ENCODE data around the gene SDK1. TPM values are rescaled to one million over a fixed set of nuclear protein-coding genes. Genes with fewer than 3 reads are reported as not detected.

The SDK1 gene
- total RNA-seq, 4 donors from 2014 or later = 2.0 to 9.3 (median 3.8) TPM

DNA sequence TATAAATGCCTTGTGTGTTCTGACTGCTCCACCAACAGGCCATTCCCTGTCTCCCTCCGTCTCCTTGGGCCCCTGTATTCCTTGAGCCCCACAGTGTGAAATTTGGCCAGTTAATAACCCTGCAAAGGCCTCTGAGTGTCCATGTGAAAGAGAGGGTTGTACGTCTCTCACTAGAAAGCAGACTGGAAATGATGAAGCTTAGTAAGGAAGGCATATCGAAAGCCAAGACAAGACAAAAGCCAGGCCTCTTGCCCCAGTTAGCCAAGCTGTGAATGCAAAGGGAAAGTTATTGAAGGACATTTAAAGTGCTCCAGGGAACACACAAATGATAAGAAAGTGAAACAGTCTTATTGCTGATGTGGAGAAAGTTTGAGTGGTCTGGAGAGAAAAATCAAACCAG, 680.2 kb downstream of the SDK1 start:
- intact Hi-C loops (cut with DNase I) = no loop called here
- Histone ChIP-seq H3K36me3 (no peaks in the 10 kb centered on the region), H3K27ac (no peak overlapping the region), H3K9me3 (no peaks in the 10 kb centered on the region), H3K4me1 (no peaks in the 10 kb centered on the region), H3K27me3 (no peaks in the 10 kb centered on the region), H3K4me3 (no peak overlapping the region)
- 91 to 92% methylated on average over 3 of the region's 3 CpGs for WGBS, 2 donors
- no peak for DNase-seq
- TF ChIP-seq, protein P1, sequence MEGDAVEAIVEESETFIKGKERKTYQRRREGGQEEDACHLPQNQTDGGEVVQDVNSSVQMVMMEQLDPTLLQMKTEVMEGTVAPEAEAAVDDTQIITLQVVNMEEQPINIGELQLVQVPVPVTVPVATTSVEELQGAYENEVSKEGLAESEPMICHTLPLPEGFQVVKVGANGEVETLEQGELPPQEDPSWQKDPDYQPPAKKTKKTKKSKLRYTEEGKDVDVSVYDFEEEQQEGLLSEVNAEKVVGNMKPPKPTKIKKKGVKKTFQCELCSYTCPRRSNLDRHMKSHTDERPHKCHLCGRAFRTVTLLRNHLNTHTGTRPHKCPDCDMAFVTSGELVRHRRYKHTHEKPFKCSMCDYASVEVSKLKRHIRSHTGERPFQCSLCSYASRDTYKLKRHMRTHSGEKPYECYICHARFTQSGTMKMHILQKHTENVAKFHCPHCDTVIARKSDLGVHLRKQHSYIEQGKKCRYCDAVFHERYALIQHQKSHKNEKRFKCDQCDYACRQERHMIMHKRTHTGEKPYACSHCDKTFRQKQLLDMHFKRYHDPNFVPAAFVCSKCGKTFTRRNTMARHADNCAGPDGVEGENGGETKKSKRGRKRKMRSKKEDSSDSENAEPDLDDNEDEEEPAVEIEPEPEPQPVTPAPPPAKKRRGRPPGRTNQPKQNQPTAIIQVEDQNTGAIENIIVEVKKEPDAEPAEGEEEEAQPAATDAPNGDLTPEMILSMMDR (IDR thresholded peaks at IDR 0.05) = no peak
- TF ChIP-seq POLR2A (IDR thresholded peaks at IDR 0.05) = no peak

DNA sequence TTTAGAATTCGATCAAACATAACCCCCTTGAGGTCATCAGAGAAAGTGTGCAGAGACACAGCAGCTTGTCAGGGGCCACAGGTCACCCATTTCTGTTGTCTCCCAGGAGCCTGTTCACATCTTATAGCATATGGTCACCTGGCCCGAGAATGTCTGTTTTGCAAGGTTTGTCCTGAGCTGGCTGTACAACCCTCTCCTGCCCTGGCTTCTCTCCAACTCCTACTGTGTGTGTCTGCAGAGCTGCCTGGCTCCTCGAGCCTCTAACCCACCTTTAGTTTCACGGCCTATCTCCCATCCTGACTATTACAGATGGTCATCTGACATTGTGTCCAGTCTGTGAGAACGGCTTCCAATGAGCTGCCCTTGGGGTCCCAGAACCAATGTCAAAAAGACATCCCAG, 683.4 kb downstream of the SDK1 start:
- no peak for TF ChIP-seq POLR2A (IDR thresholded peaks at IDR 0.05)
- TF ChIP-seq, protein P1 (IDR thresholded peaks at IDR 0.05) = no peak
- Histone ChIP-seq H3K9me3 (no peaks in the 10 kb centered on the region), H3K4me1 (no peaks in the 10 kb centered on the region), H3K36me3 (no peaks in the 10 kb centered on the region), H3K27me3 (no peaks in the 10 kb centered on the region), H3K4me3 (no peak overlapping the region), H3K27ac (no peak overlapping the region)
- DNase-seq = no peak
- 82 to 86% methylated on average over 5 of the region's 5 CpGs for WGBS, 2 donors
- intact Hi-C loops (cut with DNase I) = no loop called here

DNA sequence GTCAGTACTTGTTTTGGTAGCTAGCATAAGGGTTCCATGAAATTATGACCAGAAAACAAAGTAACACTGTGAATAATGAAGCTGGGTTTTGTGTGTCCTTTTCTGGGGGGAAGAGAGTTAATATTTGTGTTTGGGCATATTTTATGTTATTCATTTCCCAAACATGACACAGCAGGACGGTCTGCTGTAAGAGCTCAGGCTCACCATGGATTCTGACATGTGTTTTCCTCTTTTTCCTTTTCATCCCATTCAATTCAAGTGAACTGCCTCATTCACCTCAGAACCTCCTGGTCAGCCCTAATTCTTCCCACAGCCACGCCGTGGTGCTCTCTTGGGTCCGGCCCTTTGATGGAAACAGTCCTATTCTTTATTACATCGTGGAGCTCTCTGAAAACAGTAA, 685.9 kb downstream of the SDK1 start:
- intact Hi-C loops (cut with DNase I) = no loop called here
- no peaks in the 10 kb centered on the region for H3K27me3 ChIP-seq

DNA sequence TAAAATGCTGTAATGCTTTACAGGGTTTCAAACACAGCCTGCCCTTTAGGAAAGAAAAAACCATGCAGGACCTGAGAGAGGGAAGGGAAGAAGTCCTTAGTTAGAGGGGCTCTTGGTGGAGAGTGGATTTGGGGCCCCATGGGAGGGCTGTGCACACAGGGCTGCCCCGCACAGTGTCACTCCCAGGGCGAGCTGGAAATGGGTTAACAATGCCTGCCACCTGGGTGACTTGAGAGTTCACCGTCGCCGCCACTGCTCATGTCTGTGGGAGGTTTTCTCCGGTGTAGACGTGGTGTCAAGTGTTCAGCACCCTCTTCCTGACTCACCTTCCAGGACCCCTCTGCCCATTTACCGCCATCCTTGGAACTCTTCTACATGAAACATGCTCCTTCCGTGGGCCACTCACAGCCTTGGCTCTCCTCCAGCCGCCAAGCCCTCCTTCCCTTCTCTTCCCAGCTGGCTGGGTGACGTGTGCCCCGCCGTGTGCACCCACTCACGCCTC, 686.4 kb downstream of the SDK1 start:
- H3K9me3 ChIP-seq = no peaks in the 10 kb centered on the region
- TF ChIP-seq, protein P1 (IDR thresholded peaks at IDR 0.05) = no peak
- no peak for TF ChIP-seq POLR2A (IDR thresholded peaks at IDR 0.05)
- H3K36me3 ChIP-seq = no peaks in the 10 kb centered on the region
- intact Hi-C loops (cut with DNase I) = no loop called here
- H3K4me3 ChIP-seq = no peak overlapping the region
- no peaks in the 10 kb centered on the region for H3K27me3 ChIP-seq
- no peak for DNase-seq
- H3K27ac ChIP-seq = no peak overlapping the region
- WGBS, 2 donors = 69 to 90% methylated on average over 14 of the region's 14 CpGs
- H3K4me1 ChIP-seq = no peaks in the 10 kb centered on the region

More for the DNA sequence above, 685.9 kb downstream of the SDK1 start:
- 73 to 75% methylated on average over 5 of the region's 5 CpGs for WGBS, 2 donors
- no peaks in the 10 kb centered on the region for H3K36me3 ChIP-seq
- H3K4me3 ChIP-seq = no peak overlapping the region
- no peaks in the 10 kb centered on the region for H3K4me1 ChIP-seq
- TF ChIP-seq, protein P1 (IDR thresholded peaks at IDR 0.05) = no peak
- no peak for TF ChIP-seq POLR2A (IDR thresholded peaks at IDR 0.05)
- DNase-seq = no peak
- no peaks in the 10 kb centered on the region for H3K9me3 ChIP-seq
- no peak overlapping the region for H3K27ac ChIP-seq

DNA sequence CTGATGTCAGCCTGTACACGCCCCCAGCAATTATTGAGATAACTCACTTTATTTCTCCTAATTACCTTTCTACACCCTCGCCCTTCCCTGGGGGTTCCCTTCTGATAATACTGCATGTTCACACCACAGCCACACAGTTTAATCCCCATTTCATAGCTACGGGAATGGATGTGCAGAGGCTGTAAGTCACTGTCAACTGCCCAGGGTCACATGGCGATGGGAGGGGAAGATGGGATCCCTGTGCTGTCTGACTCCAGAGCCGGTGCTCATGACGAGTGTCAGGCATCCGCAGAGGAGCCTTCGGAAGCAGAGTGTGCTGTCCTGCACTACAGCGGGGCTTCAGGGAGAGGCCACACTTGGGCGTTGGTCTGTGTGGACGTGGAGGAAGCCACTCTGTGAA, 688.7 kb downstream of the SDK1 start:
- DNase-seq = no peak
- WGBS, 2 donors = 74 to 87% methylated on average over 5 to 7 of the region's 11 CpGs
- no peak overlapping the region for H3K27ac ChIP-seq
- H3K36me3 ChIP-seq = no peaks in the 10 kb centered on the region
- H3K4me1 ChIP-seq = no peaks in the 10 kb centered on the region
- H3K9me3 ChIP-seq = no peaks in the 10 kb centered on the region
- no peak for TF ChIP-seq POLR2A (IDR thresholded peaks at IDR 0.05)
- TF ChIP-seq, protein P1 (IDR thresholded peaks at IDR 0.05) = no peak
- no peak overlapping the region for H3K4me3 ChIP-seq
- no peaks in the 10 kb centered on the region for H3K27me3 ChIP-seq
- intact Hi-C loops (cut with DNase I) = no loop called here
